CD14-positive monocyte (primary cell): ENCODE measurements around the gene TSSK2. TPM values are rescaled to one million over a fixed set of nuclear protein-coding genes. Genes with fewer than 3 reads are reported as not detected.

Experiments used
- DNase-seq, 3 donors: peaks; one replicate each; pipeline ENCODE4 v3.0.0-alpha.2; 2011 to 2022
- H2AFZ ChIP-seq: 2 replicates; pipeline ENCODE4 v1.6.0; 2012; ENCODE audit warnings: mild to moderate bottlenecking, low read depth, low read length, inconsistent platforms; ENCODE audit not compliant: insufficient read depth, poor library complexity, severe bottlenecking
- H3K27ac ChIP-seq, 2 donors: 1 replicate in 1 of 2; 2 replicates in 1 of 2; pipeline ENCODE4 v1.5.1; 2012 to 2013; ENCODE audit warnings: low read length in 2 of 2, control low read depth in 1 of 2, inconsistent platforms in 1 of 2, low read depth in 1 of 2, mild to moderate bottlenecking in 1 of 2
- H3K27me3 ChIP-seq, 2 donors: one replicate each; pipeline versions ENCODE4 v1.6.0 to v1.6.1; 2011 to 2013; ENCODE audit warnings: low read length in 2 of 2; ENCODE audit not compliant: control insufficient read depth in 2 of 2, insufficient read depth in 2 of 2
- H3K36me3 ChIP-seq, 2 donors: replicated peaks in 1 of 2; 1 replicate in 1 of 2; 2 replicates in 1 of 2; pipeline versions ENCODE4 v1.5.1 to v1.6.1; 2012 to 2013; ENCODE audit warnings: low read length in 2 of 2, control low read depth in 1 of 2, inconsistent platforms in 1 of 2, mild to moderate bottlenecking in 1 of 2; ENCODE audit not compliant: insufficient read depth in 2 of 2, control insufficient read depth in 1 of 2
- H3K4me1 ChIP-seq, 2 donors: 1 replicate in 1 of 2; 2 replicates in 1 of 2; pipeline versions ENCODE4 v1.5.1 to v1.6.1; 2012 to 2013; ENCODE audit warnings: low read length in 2 of 2, control low read depth in 1 of 2, inconsistent platforms in 1 of 2, mild to moderate bottlenecking in 1 of 2, moderate library complexity in 1 of 2; ENCODE audit not compliant: insufficient read depth in 2 of 2, control insufficient read depth in 1 of 2
- H3K4me2 ChIP-seq: replicated peaks from 2 replicates; pipeline ENCODE3; 2012; ENCODE audit warnings: low read length, moderate library complexity, mild to moderate bottlenecking; ENCODE audit not compliant: poor library complexity, severe bottlenecking; ENCODE audit errors: extremely low read depth
- H3K4me3 ChIP-seq, 3 experiments: fragments of 200-600 bp in 1 of 3; sonication (generic) in 1 of 3; replicated peaks in 1 of 3; 1 replicate in 2 of 3; 2 replicates in 1 of 3; pipeline ENCODE4 v1.5.1; 2011 to 2013; ENCODE audit warnings: low read length in 3 of 3, mild to moderate bottlenecking in 3 of 3, control low read depth in 2 of 3, low read depth in 2 of 3, inconsistent platforms in 1 of 3, moderate library complexity in 1 of 3
- H3K79me2 ChIP-seq: 2 replicates; pipeline ENCODE4 v1.6.0; 2012; ENCODE audit warnings: mild to moderate bottlenecking, control low read depth, inconsistent platforms, low read length, moderate library complexity; ENCODE audit not compliant: insufficient read depth
- H3K9ac ChIP-seq: 2 replicates; pipeline ENCODE4 v1.6.0; 2017; ENCODE audit warnings: low read length, mild to moderate bottlenecking; ENCODE audit not compliant: insufficient read depth, poor library complexity, severe bottlenecking
- H3K9me3 ChIP-seq, 2 donors: replicated peaks in 1 of 2; 1 replicate in 1 of 2; 2 replicates in 1 of 2; pipeline versions ENCODE4 v1.5.1 to v1.6.1; 2012 to 2013; ENCODE audit warnings: low read length in 2 of 2, control low read depth in 1 of 2; ENCODE audit not compliant: control insufficient read depth in 1 of 2, insufficient read depth in 1 of 2
- H4K20me1 ChIP-seq: 2 replicates; pipeline ENCODE4 v1.6.0; 2012; ENCODE audit warnings: mild to moderate bottlenecking, low read length, control low read depth, moderate library complexity; ENCODE audit not compliant: insufficient read depth
- H3K27ac Mint-ChIP-seq, 7 donors: one replicate each; pipeline ENCODE4 v1.8.0; 2020; ENCODE audit warnings: mild to moderate bottlenecking in 7 of 7, mixed read lengths in 7 of 7, moderate library complexity in 6 of 7, inconsistent platforms in 2 of 7
- H3K27me3 Mint-ChIP-seq, 3 donors: one replicate each; pipeline ENCODE4 v1.8.0; 2021 to 2022; ENCODE audit warnings: low read depth in 3 of 3, mild to moderate bottlenecking in 3 of 3, mixed read lengths in 3 of 3, moderate library complexity in 3 of 3, inconsistent platforms in 1 of 3
- H3K36me3 Mint-ChIP-seq, 2 donors: one replicate each; pipeline ENCODE4 v1.8.0; 2020; ENCODE audit warnings: mixed read lengths in 2 of 2, inconsistent platforms in 1 of 2, mild to moderate bottlenecking in 1 of 2
- H3K4me1 Mint-ChIP-seq: one replicate; pipeline ENCODE4 v1.8.0; 2020; ENCODE audit warnings: mild to moderate bottlenecking, mixed read lengths
- H3K4me3 Mint-ChIP-seq, 2 donors: one replicate each; pipeline ENCODE4 v1.8.0; 2020; ENCODE audit warnings: mild to moderate bottlenecking in 2 of 2, mixed read lengths in 2 of 2, moderate library complexity in 1 of 2
- H3K9me3 Mint-ChIP-seq, 7 donors: one replicate each; pipeline ENCODE4 v1.8.0; 2020 to 2022; ENCODE audit warnings: mixed read lengths in 7 of 7, mild to moderate bottlenecking in 6 of 7, moderate library complexity in 6 of 7, inconsistent platforms in 2 of 7
- WGBS: methylation state at CpG from one replicate; pipeline ENCODE4 v1.1.5; 2013; ENCODE audit warnings: missing lambda C conversion rate; ENCODE audit not compliant: insufficient coverage; 5-methylcytosine and 5-hydroxymethylcytosine counted together
- intact Hi-C, 2 donors: fragments of 100-400 bp; cut with micrococcal nuclease; formaldehyde crosslinking; loops; one replicate each; pipeline versions ENCODE4 v1.15.0 to v1.15.1; 2023
- polyA plus RNA-seq, 3 donors: library from polyadenylated mRNA; depleted of rRNA in 1 of 3; unstranded in 2 of 3; stranded (reverse) in 1 of 3; fragments of 300-500 nt in 2 of 3; fragments of >200 nt in 1 of 3; fragmentation: Illumina TruSeq in 2 of 3; gene quantifications; 1 replicate in 2 of 3; 2 replicates in 1 of 3; pipeline ENCODE4 v1.2.3, GENCODE V29; 2012 to 2021
- TF ChIP-seq, protein P1 (sequence below): fragments of 200-600 bp; IDR thresholded peaks from one replicate; pipeline ENCODE4 v1.8.0; 2022; ENCODE audit warnings: antibody characterized with exemption, mild to moderate bottlenecking

The TSSK2 gene
- polyA plus RNA-seq, 3 donors: 0.04 TPM; not detected in 2

DNA sequence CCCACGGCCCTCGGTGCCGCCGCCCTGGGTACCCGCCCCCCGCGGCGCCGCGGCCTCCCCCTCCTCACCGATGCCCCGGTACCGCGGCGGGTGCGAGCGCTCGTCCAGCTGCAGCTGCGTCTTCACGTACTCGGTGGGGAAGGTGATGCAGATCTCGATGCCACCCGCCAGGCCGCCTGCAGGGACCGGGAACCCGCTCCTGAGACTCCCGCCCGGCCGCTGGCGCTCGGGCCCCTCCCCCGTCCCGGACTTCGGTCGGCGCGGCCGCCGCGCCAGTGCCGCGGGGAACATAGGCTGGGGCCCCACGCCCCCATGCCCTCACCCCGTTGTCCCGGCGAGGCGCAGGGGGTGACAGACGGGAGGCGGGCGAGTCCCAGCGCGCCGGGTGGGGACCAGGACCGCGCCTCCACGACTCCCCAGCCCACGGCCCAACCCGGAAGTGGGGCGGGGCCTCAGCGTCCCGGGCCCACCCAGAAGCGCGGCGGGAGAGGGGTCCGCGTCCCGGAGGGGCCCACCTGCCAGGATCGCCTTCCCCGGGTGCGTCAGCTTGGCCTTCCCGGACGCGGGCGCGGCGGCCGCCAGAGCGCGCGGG is 47.1 kb downstream of the TSSK2 start:
- Mint-ChIP-seq H3K4me1 (peaks cover 28% of the 10 kb centered on the region), H3K4me3 (peak overlapping the region in 1 of 2 donors; percentile 55), H3K9me3 (peaks cover 0 to 2% (median 0%) of the 10 kb centered on the region in 7 donors), H3K27ac (no peak overlapping the region), H3K27me3 (peaks cover 0 to 2% (median 2%) of the 10 kb centered on the region in 3 donors), H3K36me3 (peaks cover 2 to 3% of the 10 kb centered on the region in 2 donors)
- no peaks in the 10 kb centered on the region for H3K9me3 ChIP-seq
- peak in 2 of 3 donors; percentile 14 to 25 for DNase-seq
- H3K36me3 ChIP-seq: peaks cover 3 to 5% of the 10 kb centered on the region in 2 donors
- H3K4me3 ChIP-seq: peak overlapping the region; percentile 30 to 83 (median 75)
- intact Hi-C loops: loop anchor here (2.0 to 5.0 kb wide), 2 partner anchors 114 to 115 kb away; partner anchors contain the start of gene CLTCL1 (in 1 of the 2)
- peaks cover 14% of the 10 kb centered on the region for H4K20me1 ChIP-seq
- H3K79me2 ChIP-seq: peaks cover 4% of the 10 kb centered on the region
- peak overlapping the region in 1 of 2 donors; percentile 36 for H3K27ac ChIP-seq
- whole genome bisulfite sequencing: under 1% methylated on average over 80 of the region's 80 CpGs
- peak overlapping the region; percentile 76 for H3K9ac ChIP-seq
- peaks cover 35 to 46% of the 10 kb centered on the region in 2 donors for H3K4me1 ChIP-seq
- TF ChIP-seq, protein P1, sequence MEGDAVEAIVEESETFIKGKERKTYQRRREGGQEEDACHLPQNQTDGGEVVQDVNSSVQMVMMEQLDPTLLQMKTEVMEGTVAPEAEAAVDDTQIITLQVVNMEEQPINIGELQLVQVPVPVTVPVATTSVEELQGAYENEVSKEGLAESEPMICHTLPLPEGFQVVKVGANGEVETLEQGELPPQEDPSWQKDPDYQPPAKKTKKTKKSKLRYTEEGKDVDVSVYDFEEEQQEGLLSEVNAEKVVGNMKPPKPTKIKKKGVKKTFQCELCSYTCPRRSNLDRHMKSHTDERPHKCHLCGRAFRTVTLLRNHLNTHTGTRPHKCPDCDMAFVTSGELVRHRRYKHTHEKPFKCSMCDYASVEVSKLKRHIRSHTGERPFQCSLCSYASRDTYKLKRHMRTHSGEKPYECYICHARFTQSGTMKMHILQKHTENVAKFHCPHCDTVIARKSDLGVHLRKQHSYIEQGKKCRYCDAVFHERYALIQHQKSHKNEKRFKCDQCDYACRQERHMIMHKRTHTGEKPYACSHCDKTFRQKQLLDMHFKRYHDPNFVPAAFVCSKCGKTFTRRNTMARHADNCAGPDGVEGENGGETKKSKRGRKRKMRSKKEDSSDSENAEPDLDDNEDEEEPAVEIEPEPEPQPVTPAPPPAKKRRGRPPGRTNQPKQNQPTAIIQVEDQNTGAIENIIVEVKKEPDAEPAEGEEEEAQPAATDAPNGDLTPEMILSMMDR: no peak
- H3K4me2 ChIP-seq: peak overlapping the region; percentile 96
- H2AFZ ChIP-seq: peak overlapping the region; percentile 83
- no peaks in the 10 kb centered on the region for H3K27me3 ChIP-seq

DNA sequence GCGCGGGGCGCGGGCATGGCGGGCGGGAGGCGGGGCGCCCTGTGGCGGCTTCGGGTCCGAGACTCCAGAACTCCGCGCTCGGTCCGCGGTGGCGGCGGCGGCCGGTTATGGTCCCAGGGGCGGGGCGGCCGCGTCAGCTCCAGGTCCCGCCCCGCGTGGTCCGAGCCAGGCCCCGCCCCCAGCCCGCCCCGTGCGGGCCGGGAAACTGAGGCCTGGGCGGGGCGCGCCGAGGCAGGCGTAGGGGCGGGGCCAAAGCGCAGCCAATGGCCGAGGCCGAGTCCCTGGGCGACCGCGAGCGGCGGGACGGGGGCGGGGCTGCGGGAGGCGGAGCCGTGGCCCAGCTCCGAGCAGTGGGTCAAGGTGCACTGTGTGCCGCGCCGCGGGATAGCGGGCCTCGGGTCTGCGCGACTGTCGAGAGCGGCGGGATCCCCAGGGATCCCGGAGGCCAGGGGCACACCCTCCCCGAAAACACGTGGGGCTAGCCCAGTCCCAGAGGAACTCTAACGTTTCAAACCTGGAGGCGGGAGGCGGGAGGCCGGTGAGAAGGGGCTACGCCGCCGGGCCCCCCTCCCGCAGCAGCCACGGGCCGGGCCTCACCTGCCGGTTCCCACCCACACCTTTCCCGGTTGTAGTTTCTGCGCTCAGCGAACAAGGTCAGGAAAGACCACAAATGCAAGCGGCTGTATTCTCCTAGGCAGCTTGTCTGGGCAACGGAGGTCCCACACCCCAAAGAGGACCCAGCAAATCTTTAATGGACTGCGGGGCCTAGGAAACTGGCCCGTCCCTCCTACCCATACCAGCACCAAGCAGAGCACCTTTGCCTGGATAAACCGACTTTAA is 47.8 kb downstream of the TSSK2 start, which contains the start of gene SLC25A1:
SLC25A1 (minus strand) TSS at position 80 of the 840 bp plus-strand sequence; CDS start at position 17, 63 bp downstream.
- peaks cover 5 to 10% of the 10 kb centered on the region in 2 donors for H3K36me3 Mint-ChIP-seq
- no peaks in the 10 kb centered on the region for H3K27me3 ChIP-seq
- H3K36me3 ChIP-seq: peaks cover 7 to 12% of the 10 kb centered on the region in 2 donors
- no peaks in the 10 kb centered on the region for H3K9me3 ChIP-seq
- WGBS: under 1% methylated on average over 86 of the region's 86 CpGs
- H4K20me1 ChIP-seq: peaks cover 14% of the 10 kb centered on the region
- H3K79me2 ChIP-seq: no peaks in the 10 kb centered on the region
- peak within 1 kb of the TSS; percentile 74 to 77 for H3K4me3 Mint-ChIP-seq
- H3K4me1 Mint-ChIP-seq: peaks cover 21% of the 10 kb centered on the region
- intact Hi-C loops: loop anchor here (2.0 to 5.0 kb wide), 2 partner anchors 113 to 114 kb away; partner anchors contain the start of gene CLTCL1 (in 1 of the 2)
- H3K27ac Mint-ChIP-seq: peak within 1 kb of the TSS in 2 of 7 donors; percentile 63 to 75
- peaks cover 0 to 2% (median 2%) of the 10 kb centered on the region in 3 donors for H3K27me3 Mint-ChIP-seq
- peak within 1 kb of the TSS; percentile 83 for H2AFZ ChIP-seq
- peaks cover 28 to 39% of the 10 kb centered on the region in 2 donors for H3K4me1 ChIP-seq
- TF ChIP-seq, protein P1: no peak
- peaks cover 0 to 2% (median 0%) of the 10 kb centered on the region in 7 donors for H3K9me3 Mint-ChIP-seq
- H3K27ac ChIP-seq: peak within 1 kb of the TSS in 1 of 2 donors; percentile 36
- peak within 1 kb of the TSS; percentile 49 to 83 (median 75) for H3K4me3 ChIP-seq
- peak within 1 kb of the TSS; percentile 76 for H3K9ac ChIP-seq
- DNase-seq: peak; percentile 68 to 78 (median 78)
- peak within 1 kb of the TSS; percentile 96 for H3K4me2 ChIP-seq
